OCI-LY1 (cell line): ENCODE data around the gene NME3.
A peak's percentile ranks its signal among the peaks of the same experiment; 100 is the strongest.

Experiments used
- H2AFZ ChIP-seq: fragments of 200-600 bp; sonication (generic), shearing (Covaris generic); 2 replicates; pipeline ENCODE4 v1.6.0; 2014; ENCODE audit warnings: antibody characterized with exemption, mild to moderate bottlenecking, low read length
- H3F3A ChIP-seq: fragments of 200-600 bp; sonication (generic), shearing (Covaris generic); 2 replicates; pipeline ENCODE4 v1.6.0; 2014; ENCODE audit warnings: mild to moderate bottlenecking, antibody characterized with exemption, low read length, moderate library complexity; ENCODE audit not compliant: insufficient read depth
- H3K27ac ChIP-seq: fragments of 200-600 bp; sonication (generic); 2 replicates; pipeline ENCODE4 v1.5.1; 2014; ENCODE audit warnings: low read length, mixed run types, mild to moderate bottlenecking, low read depth; ENCODE audit not compliant: poor library complexity, severe bottlenecking
- H3K27me3 ChIP-seq: fragments of 200-600 bp; sonication (generic); 2 replicates; pipeline ENCODE4 v1.6.0; 2014; ENCODE audit warnings: antibody characterized with exemption, mild to moderate bottlenecking, low read length, moderate library complexity; ENCODE audit not compliant: insufficient read depth
- H3K36me3 ChIP-seq: fragments of 200-600 bp; sonication (generic); 2 replicates; pipeline ENCODE4 v1.6.1; 2014; ENCODE audit warnings: mild to moderate bottlenecking, antibody characterized with exemption, low read length, moderate library complexity, mixed read lengths; ENCODE audit not compliant: insufficient read depth
- H3K4me1 ChIP-seq: fragments of 200-600 bp; sonication (generic); 2 replicates; pipeline ENCODE4 v1.5.1; 2014; ENCODE audit warnings: mild to moderate bottlenecking, low read length, moderate library complexity; ENCODE audit not compliant: insufficient read depth, severe bottlenecking
- H3K4me2 ChIP-seq: fragments of 200-600 bp; sonication (generic), shearing (Covaris generic); 2 replicates; pipeline ENCODE4 v1.6.1; 2014; ENCODE audit warnings: low read length
- H3K4me3 ChIP-seq: fragments of 200-600 bp; sonication (generic); 2 replicates; pipeline ENCODE4 v1.5.1; 2014; ENCODE audit warnings: low read length, low read depth, mild to moderate bottlenecking, mixed read lengths; ENCODE audit not compliant: poor library complexity, severe bottlenecking
- H3K79me2 ChIP-seq: fragments of 200-600 bp; shearing (Covaris generic); 2 replicates; pipeline ENCODE4 v1.6.1; 2016; ENCODE audit warnings: mixed run types, low read length, mixed read lengths; ENCODE audit not compliant: insufficient read depth
- H3K9ac ChIP-seq: fragments of 200-600 bp; sonication (generic), shearing (Covaris generic); 2 replicates; pipeline ENCODE4 v1.6.1; 2014; ENCODE audit warnings: mild to moderate bottlenecking, low read length, mixed read lengths
- H3K9me2 ChIP-seq: fragments of 200-600 bp; sonication (generic), shearing (Covaris generic); 2 replicates; pipeline ENCODE4 v1.6.1; 2014; ENCODE audit warnings: low read depth, mild to moderate bottlenecking, low read length, mixed read lengths
- H3K9me3 ChIP-seq: fragments of 200-600 bp; shearing (Covaris generic); 2 replicates; pipeline ENCODE4 v1.6.1; 2014; ENCODE audit warnings: low read length, mixed read lengths
- H4K20me1 ChIP-seq: fragments of 200-600 bp; sonication (generic), shearing (Covaris generic); 2 replicates; pipeline ENCODE4 v1.6.0; 2016; ENCODE audit warnings: mild to moderate bottlenecking, low read length; ENCODE audit not compliant: insufficient read depth
- EZH2 ChIP-seq: fragments of 200-600 bp; sonication (generic), shearing (Covaris generic); IDR thresholded peaks from 2 replicates; pipeline ENCODE4 v1.8.0; 2017; ENCODE audit warnings: borderline replicate concordance, mixed run types, mild to moderate bottlenecking, antibody characterized with exemption, low read length, moderate library complexity, mixed read lengths
- TF ChIP-seq, protein P1 (sequence below): fragments of 200-600 bp; sonication (generic), shearing (Covaris generic); IDR thresholded peaks from 2 replicates; pipeline ENCODE4 v1.5.1; 2017; ENCODE audit warnings: mild to moderate bottlenecking, antibody characterized with exemption, low read length, moderate library complexity, mixed read lengths

NME3 gene

DNA sequence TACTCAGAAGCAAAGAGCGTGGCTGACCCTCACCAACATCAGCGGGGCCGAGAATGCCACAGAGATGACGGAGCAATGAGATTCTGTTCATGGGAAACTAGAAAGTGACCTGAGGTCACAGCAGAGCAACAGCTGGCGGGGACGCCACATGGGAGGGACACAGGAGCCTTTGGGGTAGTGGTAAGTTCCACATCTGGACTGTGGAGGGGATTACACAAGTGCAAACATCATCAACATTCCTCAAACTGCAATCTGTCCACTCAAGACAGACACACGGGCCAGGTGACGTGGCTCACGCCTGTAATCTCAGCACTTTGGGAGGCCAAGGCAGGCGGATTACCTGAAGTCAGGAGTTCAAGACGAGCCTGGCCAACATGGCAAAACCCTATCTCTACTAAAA lies 44.1 kb upstream of the NME3 start:
- no peak overlapping the region for H3K27ac ChIP-seq

DNA sequence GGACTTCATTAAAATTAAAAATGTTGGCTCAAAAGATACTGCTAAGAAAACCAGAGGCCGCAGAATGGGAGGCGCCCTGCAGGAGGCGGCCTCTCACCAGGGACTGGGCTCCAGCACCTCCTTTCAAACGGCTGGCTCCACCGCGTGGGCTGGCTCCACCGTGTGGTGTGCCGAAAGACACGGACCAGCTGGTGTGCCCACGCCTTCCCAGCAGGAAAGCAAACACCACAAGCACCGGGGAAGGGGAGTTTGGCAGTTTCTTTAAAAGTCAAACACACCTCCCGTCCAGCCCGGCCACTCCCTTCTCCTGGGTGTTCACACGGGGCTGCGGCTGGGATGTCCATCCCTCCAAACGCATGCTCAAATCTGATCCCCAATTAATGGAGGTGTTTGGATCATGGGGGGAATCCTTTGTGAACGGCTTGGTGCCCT lies 41.4 kb upstream of the NME3 start:
- Histone ChIP-seq H4K20me1 (no peaks in the 10 kb centered on the region), H3K27me3 (no peaks in the 10 kb centered on the region), H3K27ac (no peak overlapping the region), H3K9me3 (no peaks in the 10 kb centered on the region), H3K9me2 (no peaks in the 10 kb centered on the region), H3K79me2 (no peaks in the 10 kb centered on the region), H3K4me3 (no peak overlapping the region), H2AFZ (no peak overlapping the region), H3K4me2 (no peak overlapping the region), H3K4me1 (no peaks in the 10 kb centered on the region), H3K9ac (no peak overlapping the region), H3K36me3 (no peaks in the 10 kb centered on the region), H3F3A (no peaks in the 10 kb centered on the region)
- no peak for TF ChIP-seq EZH2
- TF ChIP-seq, protein P1, sequence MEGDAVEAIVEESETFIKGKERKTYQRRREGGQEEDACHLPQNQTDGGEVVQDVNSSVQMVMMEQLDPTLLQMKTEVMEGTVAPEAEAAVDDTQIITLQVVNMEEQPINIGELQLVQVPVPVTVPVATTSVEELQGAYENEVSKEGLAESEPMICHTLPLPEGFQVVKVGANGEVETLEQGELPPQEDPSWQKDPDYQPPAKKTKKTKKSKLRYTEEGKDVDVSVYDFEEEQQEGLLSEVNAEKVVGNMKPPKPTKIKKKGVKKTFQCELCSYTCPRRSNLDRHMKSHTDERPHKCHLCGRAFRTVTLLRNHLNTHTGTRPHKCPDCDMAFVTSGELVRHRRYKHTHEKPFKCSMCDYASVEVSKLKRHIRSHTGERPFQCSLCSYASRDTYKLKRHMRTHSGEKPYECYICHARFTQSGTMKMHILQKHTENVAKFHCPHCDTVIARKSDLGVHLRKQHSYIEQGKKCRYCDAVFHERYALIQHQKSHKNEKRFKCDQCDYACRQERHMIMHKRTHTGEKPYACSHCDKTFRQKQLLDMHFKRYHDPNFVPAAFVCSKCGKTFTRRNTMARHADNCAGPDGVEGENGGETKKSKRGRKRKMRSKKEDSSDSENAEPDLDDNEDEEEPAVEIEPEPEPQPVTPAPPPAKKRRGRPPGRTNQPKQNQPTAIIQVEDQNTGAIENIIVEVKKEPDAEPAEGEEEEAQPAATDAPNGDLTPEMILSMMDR = peak; percentile 38; the same call in 1 of the 2 replicates

More for the DNA sequence above, 44.1 kb upstream of the NME3 start:
- TF ChIP-seq EZH2 = no peak
- TF ChIP-seq, protein P1 = no peak
- H3F3A ChIP-seq = no peaks in the 10 kb centered on the region
- H2AFZ ChIP-seq = no peak overlapping the region
- no peak overlapping the region for H3K4me2 ChIP-seq
- no peak overlapping the region for H3K9ac ChIP-seq
- H3K36me3 ChIP-seq = no peaks in the 10 kb centered on the region
- H3K9me2 ChIP-seq = no peaks in the 10 kb centered on the region
- no peaks in the 10 kb centered on the region for H3K9me3 ChIP-seq
- H3K4me1 ChIP-seq = no peaks in the 10 kb centered on the region
- no peaks in the 10 kb centered on the region for H3K79me2 ChIP-seq
- no peak overlapping the region for H3K4me3 ChIP-seq
- no peaks in the 10 kb centered on the region for H4K20me1 ChIP-seq
- H3K27me3 ChIP-seq = no peaks in the 10 kb centered on the region

DNA sequence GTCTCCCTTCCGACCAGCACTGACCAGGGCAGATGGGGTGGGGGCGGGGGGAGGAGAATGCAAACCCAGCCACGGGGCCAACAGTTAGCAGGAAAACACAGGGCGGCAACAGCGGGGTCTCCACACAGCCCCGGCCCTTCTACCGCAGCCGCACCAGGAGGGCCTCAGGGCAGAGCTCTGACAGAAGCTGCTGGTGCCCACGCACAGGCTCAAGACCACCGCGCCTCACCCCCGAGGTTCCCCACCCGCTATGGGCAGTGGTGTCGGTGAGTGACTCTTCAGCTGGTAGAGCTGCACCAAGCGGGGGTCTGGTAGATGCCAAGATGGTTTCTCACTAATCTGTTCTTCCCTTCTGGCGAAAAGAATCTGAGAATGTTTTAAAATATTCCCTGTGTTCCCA lies 39.2 kb upstream of the NME3 start:
- H3K27ac ChIP-seq = no peak overlapping the region
- H3F3A ChIP-seq = no peaks in the 10 kb centered on the region
- no peak overlapping the region for H3K4me3 ChIP-seq
- H3K9me3 ChIP-seq = no peaks in the 10 kb centered on the region
- TF ChIP-seq, protein P1 = no peak
- TF ChIP-seq EZH2 = no peak
- peaks cover 3% of the 10 kb centered on the region; the same call in 1 of the 2 replicates for H3K36me3 ChIP-seq
- no peaks in the 10 kb centered on the region for H3K27me3 ChIP-seq
- H3K9me2 ChIP-seq = no peaks in the 10 kb centered on the region
- no peak overlapping the region for H2AFZ ChIP-seq
- H3K4me2 ChIP-seq = no peak overlapping the region
- no peak overlapping the region for H3K9ac ChIP-seq
- H3K79me2 ChIP-seq = no peaks in the 10 kb centered on the region
- no peaks in the 10 kb centered on the region for H4K20me1 ChIP-seq
- no peaks in the 10 kb centered on the region for H3K4me1 ChIP-seq
